Omental fat pad (tissue), 4 donors: ENCODE measurements around the gene MORN4. TPM values are rescaled to one million over a fixed set of nuclear protein-coding genes. Genes with fewer than 3 reads are reported as not detected.

Experiments used
- ATAC-seq: fragments of 150-250 bp; one replicate; pipeline ENCODE4 v1.9.1; 2016; ENCODE audit warnings: mild to moderate bottlenecking, moderate library complexity; ENCODE audit not compliant: low FRiP score
- DNase-seq: peaks from one replicate; pipeline ENCODE4 v3.0.0-alpha.2; 2019; ENCODE audit warnings: low spot score
- total RNA-seq, 4 donors: library from RNA; depleted of rRNA; stranded (reverse); fragments of >200 nt; gene quantifications; one replicate each; pipeline ENCODE4 v1.1.0, GENCODE V29; 2016
- TF ChIP-seq, protein P1 (sequence below), 3 donors: fragments of 450-650 bp; IDR thresholded peaks; one replicate each; pipeline ENCODE4 v1.5.1; 2016 to 2017; ENCODE audit warnings: antibody characterized with exemption in 3 of 3, mild to moderate bottlenecking in 3 of 3, moderate library complexity in 2 of 3

The MORN4 gene
- total RNA-seq, 4 donors from 2014 or later, result 0.36 to 5.3 (median 2.5) TPM

DNA sequence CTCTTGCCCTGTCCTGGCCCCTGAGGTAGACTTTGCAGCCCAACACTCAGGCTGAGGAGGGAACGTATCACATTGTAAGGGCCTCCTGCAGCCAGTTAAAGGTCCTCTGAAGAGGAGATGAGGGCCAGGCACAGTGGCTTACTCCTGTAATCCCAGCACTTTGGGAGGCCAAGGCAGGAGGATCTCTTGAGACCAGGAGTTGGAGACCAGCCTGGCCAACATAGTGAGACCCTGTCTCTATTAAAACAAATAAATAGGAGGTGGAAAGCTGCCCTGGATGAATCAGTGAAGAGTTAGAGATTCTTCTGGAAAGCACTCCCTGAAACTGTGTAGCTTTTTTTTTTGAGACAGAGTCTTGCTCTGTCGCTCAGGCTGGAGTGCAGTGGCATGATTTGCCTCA, 46.1 kb downstream of the MORN4 start:
- TF ChIP-seq, protein P1, sequence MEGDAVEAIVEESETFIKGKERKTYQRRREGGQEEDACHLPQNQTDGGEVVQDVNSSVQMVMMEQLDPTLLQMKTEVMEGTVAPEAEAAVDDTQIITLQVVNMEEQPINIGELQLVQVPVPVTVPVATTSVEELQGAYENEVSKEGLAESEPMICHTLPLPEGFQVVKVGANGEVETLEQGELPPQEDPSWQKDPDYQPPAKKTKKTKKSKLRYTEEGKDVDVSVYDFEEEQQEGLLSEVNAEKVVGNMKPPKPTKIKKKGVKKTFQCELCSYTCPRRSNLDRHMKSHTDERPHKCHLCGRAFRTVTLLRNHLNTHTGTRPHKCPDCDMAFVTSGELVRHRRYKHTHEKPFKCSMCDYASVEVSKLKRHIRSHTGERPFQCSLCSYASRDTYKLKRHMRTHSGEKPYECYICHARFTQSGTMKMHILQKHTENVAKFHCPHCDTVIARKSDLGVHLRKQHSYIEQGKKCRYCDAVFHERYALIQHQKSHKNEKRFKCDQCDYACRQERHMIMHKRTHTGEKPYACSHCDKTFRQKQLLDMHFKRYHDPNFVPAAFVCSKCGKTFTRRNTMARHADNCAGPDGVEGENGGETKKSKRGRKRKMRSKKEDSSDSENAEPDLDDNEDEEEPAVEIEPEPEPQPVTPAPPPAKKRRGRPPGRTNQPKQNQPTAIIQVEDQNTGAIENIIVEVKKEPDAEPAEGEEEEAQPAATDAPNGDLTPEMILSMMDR (IDR thresholded peaks at IDR 0.05), result no peak
- ATAC-seq (no peak), DNase-seq (no peak)

DNA sequence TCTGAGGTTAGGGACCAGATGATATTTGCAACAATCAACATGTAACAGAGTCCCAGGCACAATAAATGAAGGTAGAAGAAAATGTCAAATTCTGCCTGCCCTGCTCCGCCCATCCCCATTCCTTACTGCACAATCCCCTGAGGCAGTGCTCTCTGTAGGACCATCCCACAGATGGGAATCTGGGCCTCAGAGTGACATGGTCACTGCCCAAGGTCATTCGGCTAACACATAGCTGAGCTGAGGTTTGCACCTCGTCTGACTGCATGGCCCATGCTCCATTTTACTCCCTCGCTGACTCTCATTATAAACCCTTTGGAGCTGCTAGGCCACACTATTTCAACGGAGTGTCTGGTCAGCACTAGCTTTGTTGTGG, 47.9 kb downstream of the MORN4 start:
- no peak for DNase-seq
- ATAC-seq, result no peak
- TF ChIP-seq, protein P1 (IDR thresholded peaks at IDR 0.05), result no peak

DNA sequence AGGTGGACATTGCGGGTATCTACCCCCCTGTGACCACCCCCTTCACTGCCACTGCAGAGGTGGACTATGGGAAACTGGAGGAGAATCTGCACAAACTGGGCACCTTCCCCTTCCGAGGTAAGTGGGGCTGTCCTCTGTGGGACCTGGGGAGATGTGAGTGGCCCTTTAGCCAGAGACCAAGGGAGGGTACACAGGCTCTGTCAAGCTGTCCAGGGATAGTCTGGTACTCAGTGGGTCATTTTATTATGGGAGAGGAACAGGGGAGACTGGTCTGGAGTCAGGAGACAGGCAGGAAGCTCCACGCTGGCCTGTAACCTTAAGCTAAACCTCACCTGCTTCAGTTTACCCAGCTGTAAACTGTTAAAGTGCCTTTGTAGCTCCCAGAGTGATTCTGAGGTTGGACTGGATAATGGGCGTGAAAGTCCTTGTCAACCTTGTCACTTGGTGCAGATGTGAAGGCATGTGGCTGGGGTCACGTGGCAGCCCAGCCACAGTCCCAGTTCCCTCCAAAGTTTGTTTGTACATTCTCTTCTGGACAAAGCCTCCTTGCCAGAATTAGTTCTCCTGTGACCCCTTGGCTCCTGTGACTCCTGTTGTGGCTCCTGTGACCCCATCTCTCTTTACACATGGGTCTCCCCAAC, 48.4 kb downstream of the MORN4 start:
- TF ChIP-seq, protein P1 (IDR thresholded peaks at IDR 0.05), result no peak
- DNase-seq, result no peak
- ATAC-seq, result no peak

DNA sequence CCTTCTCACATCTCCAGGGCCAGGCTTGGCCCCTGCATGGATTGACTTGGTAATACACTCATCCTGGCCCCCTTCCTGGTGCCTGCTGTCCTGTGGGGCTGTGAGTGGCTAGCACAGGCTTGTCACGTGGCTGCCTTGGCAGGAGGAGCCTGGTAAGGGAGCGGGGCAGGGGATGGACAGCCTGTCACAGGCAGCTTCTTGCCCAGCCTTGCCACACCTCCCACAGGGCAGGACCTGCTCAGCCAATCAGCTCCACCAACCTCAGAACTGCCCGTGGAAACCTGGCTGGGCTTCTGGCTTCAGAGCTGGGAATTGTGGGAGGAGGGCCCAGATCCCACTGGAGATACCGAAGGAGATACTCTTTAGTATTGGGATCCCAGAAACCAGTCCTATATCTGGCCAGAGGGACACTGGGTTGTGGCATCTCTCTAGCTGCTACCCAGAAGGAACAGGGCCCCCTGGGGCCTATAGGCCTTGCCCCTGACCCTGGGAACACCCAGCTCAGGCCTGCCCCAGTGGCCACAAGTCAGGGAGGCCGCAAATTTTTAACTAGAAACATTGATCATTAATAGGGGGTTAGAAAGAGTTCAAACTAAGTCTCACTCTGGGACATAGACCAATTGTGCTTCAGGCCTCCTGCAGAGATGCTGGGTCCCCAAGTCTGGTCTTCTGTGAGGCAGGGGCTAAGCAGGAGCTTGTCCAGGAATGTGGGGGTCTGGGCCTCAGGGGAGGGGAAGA, 49.1 kb downstream of the MORN4 start, which contains the start of gene HOGA1:
HOGA1 (plus strand) TSS at position 330 of the 738 bp plus-strand sequence; CDS start at position 645, 315 bp downstream.
- ATAC-seq (peak; percentile 92), DNase-seq (no peak)
- TF ChIP-seq, protein P1 (IDR thresholded peaks at IDR 0.05), result no peak

DNA sequence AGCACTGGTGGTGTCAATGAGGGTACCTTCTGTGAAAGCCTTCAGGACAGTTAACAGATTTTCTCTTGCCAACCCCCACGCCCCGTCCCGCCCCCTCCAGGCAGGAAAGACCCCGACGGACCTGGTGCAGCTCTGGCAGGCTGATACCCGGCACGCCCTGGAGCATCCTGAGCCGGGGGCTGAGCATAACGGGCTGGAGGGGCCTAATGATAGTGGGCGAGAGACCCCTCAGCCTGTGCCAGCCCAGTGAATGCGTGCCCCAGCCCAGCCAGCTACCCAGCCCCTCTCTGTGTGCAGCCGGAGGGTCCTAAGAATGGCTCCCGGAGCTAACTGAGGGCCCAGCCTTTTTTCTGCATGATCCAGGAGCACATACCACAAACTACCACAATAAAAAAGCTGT, 49.8 kb downstream of the MORN4 start:
- no peak for DNase-seq
- ATAC-seq, result no peak
- TF ChIP-seq, protein P1 (IDR thresholded peaks at IDR 0.05), result no peak

DNA sequence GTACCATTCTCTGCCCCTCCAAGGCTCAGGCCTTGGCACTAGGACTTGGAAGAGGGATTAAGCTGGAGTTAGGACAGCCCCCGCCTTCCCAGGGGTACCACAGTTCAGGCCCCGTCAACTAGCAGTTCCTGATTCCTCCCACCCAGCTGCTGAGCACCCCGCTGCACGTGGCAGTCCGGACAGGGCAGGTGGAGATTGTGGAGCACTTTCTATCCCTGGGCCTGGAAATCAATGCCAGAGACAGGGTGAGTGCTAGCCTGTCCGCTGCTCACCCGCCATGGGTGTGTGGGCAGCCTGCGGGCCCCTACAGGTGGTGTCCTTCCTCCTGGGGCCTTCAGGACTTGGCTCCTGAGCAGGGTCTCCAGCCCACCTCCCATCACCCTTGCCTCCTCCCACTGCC, 51.1 kb downstream of the MORN4 start:
- no peak for ATAC-seq
- TF ChIP-seq, protein P1 (IDR thresholded peaks at IDR 0.05), result no peak
- no peak for DNase-seq
